AG10803 (cell line): ENCODE data around the gene PKN2.
"Not testable (repeated sequence)": the region's sequence is repeated elsewhere in the genome, so short reads cannot be mapped to it uniquely, and the experiment has no call there.

Source experiments
- DNase-seq: peaks from one replicate; pipeline ENCODE4 v3.0.0; 2010; ENCODE audit warnings: low read depth
- H3K4me3 ChIP-seq: 2 replicates; pipeline ENCODE4 v1.5.1; 2011; ENCODE audit warnings: mild to moderate bottlenecking, low read length, control low read depth
- TF ChIP-seq, protein P1 (sequence below): conservative IDR thresholded peaks from 2 replicates; pipeline ENCODE4 v1.5.1; 2011; ENCODE audit warnings: mild to moderate bottlenecking, low read length, control low read depth, inconsistent platforms

PKN2 gene

DNA sequence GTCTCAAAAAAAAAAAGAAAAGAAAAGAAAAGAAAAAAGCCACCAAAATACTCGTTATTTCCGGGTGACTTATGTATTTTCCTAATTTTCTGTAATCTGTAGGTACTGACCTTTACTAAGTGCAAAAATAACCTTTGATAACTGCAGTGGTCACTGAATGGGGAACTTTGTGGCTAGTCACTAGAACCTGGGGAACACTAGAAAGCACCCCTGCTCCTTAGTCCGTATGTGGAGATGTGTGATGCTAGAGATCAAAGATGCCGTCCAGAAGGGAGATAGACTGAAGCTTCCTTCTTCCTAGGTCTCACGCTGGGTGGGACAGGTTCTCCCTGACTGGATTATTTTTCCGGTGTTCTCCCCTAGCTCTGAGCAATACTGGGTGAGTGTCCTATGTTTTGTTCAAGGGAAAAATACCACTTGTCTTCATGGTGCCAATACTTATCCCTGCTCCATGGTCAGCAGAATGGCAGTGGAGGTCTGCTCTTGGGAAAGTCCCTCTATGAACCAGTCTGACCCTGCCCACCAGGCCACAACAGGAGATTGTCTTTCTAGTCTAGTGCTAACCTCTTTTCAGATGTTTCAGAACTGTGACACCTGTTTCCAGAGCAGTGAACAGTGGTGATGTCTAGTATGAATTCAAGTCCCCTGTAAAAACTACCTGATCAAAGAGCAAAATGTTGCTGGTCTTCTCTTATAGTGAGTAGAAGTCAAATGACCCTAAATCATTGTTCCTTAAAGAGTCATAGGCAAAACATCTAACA, 167.4 kb downstream of the PKN2 start:
- TF ChIP-seq, protein P1, sequence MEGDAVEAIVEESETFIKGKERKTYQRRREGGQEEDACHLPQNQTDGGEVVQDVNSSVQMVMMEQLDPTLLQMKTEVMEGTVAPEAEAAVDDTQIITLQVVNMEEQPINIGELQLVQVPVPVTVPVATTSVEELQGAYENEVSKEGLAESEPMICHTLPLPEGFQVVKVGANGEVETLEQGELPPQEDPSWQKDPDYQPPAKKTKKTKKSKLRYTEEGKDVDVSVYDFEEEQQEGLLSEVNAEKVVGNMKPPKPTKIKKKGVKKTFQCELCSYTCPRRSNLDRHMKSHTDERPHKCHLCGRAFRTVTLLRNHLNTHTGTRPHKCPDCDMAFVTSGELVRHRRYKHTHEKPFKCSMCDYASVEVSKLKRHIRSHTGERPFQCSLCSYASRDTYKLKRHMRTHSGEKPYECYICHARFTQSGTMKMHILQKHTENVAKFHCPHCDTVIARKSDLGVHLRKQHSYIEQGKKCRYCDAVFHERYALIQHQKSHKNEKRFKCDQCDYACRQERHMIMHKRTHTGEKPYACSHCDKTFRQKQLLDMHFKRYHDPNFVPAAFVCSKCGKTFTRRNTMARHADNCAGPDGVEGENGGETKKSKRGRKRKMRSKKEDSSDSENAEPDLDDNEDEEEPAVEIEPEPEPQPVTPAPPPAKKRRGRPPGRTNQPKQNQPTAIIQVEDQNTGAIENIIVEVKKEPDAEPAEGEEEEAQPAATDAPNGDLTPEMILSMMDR = no peak
- no peak for DNase-seq
- H3K4me3 ChIP-seq = no peak overlapping the region

DNA sequence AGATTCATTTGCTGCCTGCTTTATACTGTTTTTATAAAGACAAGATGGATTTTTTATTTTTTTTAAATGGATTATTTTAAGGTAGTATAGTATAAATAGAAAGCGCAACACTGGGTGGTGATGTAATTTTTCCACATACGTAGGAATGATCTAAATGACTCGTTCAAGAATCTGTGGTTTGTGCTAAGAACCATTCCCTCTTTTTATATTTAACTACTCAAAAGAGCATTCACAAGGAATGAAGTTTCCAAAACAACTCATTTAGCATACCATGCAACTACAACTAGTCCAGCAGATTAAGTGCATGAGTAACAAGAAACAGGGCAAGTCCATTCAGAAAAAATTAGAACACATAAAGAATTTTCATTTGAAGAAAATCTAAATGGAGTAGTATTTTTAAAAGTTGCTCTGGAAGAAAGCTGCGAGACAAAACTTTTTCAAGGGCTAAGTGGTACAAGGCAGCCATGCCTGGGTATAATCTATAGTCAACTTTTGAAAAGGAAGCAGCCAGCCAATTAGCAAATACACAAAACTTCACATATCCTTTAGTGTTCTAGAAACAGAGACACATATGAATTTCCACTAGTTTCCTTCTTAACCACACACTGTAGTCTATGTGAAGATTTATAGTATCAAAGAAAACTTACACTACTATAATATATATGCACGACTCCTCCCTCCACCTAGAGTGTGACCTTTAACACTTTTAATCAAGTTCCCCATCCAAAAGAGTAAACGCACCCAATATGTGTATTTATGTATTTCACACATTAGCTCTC, 183.9 kb downstream of the PKN2 start:
- DNase-seq = peak; percentile 67
- TF ChIP-seq, protein P1 = no peak
- no peak overlapping the region for H3K4me3 ChIP-seq

GRCh38 chr1:88869644-88870043, 185.6 kb downstream of the PKN2 start:
- DNase-seq, H3K4me3 ChIP-seq: not testable (repeated sequence)

DNA sequence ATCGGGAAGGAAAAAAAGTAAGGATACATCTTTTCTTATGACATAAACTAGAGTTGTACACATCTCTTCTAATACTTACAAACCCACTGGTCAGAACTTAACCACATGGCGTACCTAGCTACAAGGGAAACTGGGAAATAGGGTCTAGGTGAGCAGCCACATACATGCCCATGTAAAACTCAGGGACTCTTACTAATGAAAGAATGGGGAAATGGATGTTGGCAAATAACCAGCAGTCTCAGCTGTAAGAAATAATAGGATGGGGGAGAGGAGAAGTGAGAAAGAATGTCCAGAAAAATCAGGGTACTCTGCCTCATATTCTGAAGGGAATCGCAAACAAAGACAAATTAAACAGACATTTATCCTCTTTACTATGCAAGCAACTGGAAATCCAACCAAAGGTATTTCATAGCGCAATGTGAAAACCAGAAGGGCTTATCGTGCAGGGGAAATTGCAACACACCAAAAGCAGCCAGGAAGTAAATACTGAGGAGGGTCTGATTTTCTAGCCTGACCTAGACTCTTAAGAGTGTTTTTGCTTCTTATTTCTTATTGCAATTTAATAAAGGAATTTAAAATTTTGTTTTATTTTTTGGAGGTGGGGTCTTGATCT, 189.8 kb downstream of the PKN2 start:
- TF ChIP-seq, protein P1 = no peak
- DNase-seq = peak; percentile 11
- no peak overlapping the region for H3K4me3 ChIP-seq

DNA sequence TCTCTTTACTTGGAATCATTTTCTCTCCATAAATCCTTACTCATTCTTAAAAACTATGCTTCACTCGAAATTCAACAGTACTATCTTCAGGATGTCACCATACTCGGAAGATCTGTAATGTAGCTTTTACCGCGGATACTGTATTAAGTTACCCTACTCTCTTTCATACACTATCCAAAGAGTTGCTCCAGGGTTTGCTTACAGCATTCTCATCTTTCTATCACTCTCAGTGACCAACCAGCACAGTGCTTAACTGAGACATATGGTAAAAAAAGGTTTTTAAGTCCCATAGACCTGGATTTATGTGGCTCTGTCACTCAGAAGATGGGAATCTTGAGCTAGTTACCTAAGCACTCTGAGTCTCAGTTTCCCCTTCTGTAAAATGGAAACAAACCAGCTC, 191.5 kb downstream of the PKN2 start:
- no peak overlapping the region for H3K4me3 ChIP-seq
- DNase-seq = no peak
- TF ChIP-seq, protein P1 = no peak

GRCh38 chr1:88876573-88877365, 192.7 kb downstream of the PKN2 start:
- TF ChIP-seq, protein P1 = no peak
- H3K4me3 ChIP-seq = no peak overlapping the region
- DNase-seq = peak; percentile 15

DNA sequence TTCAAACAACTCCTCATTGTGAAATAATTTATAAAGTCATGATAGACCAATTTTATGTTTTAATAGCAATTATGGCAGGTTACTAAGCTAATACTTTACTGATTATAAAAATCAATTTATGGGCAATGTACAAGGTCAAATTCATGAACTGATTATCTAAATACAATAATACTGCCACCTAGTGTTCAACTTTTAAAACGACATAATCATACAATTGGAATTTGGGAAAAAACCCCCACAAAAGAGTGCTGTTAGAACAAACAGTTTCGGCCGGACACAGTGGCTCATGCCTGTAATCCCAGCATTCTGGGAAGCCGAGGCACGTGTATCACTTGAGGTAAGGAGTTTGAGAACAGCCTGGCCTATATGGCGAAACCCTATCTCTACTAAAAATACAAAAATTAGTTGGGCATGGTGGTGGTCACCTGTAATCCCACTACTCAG, 193.3 kb downstream of the PKN2 start:
- peak; percentile 49 for DNase-seq
- TF ChIP-seq, protein P1 = peak; percentile 54
- no peak overlapping the region for H3K4me3 ChIP-seq
